Bronchial epithelial cell (primary cell): ENCODE results near the gene IQCE. TPM values are rescaled to one million over a fixed set of nuclear protein-coding genes. Genes with fewer than 3 reads are reported as not detected.
A peak's percentile ranks its signal among the peaks of the same experiment; 100 is the strongest.
"Not testable (repeated sequence)": the region's sequence is repeated elsewhere in the genome, so short reads cannot be mapped to it uniquely, and the experiment has no call there.

ENCODE experiments used
- DNase-seq: peaks from one replicate; pipeline ENCODE4 v3.0.0-alpha.2; 2010; ENCODE audit warnings: low read depth
- FAIRE-seq: peaks from 2 replicates; lab custom pipeline; 2011; peaks lifted over from hg19 to GRCh38; lab: Jason Lieb, UNC
- H3K27me3 ChIP-seq: 2 replicates; pipeline ENCODE4 v1.5.1; 2011; ENCODE audit warnings: low read length; ENCODE audit not compliant: control insufficient read depth, insufficient read depth
- H3K36me3 ChIP-seq: 2 replicates; pipeline ENCODE4 v1.5.1; 2011; ENCODE audit warnings: low read length; ENCODE audit not compliant: control insufficient read depth, insufficient read depth
- H3K4me3 ChIP-seq: 2 replicates; pipeline ENCODE4 v1.5.1; 2011; ENCODE audit warnings: mild to moderate bottlenecking, low read depth, low read length, control low read depth
- CTCF ChIP-seq: IDR thresholded peaks from 2 replicates; pipeline ENCODE4 v1.5.1; 2011; ENCODE audit warnings: mild to moderate bottlenecking, moderate library complexity, low read length, control low read depth, inconsistent platforms; ENCODE audit not compliant: insufficient read depth, severe bottlenecking
- total RNA-seq: library from RNA; depleted of rRNA; stranded (reverse); fragments of >200 nt; gene quantifications from 2 replicates; pipeline ENCODE4 v1.2.1, GENCODE V29; 2014

The IQCE gene
- total RNA-seq, 1 donor from 2014 or later, result 6.3 TPM

DNA sequence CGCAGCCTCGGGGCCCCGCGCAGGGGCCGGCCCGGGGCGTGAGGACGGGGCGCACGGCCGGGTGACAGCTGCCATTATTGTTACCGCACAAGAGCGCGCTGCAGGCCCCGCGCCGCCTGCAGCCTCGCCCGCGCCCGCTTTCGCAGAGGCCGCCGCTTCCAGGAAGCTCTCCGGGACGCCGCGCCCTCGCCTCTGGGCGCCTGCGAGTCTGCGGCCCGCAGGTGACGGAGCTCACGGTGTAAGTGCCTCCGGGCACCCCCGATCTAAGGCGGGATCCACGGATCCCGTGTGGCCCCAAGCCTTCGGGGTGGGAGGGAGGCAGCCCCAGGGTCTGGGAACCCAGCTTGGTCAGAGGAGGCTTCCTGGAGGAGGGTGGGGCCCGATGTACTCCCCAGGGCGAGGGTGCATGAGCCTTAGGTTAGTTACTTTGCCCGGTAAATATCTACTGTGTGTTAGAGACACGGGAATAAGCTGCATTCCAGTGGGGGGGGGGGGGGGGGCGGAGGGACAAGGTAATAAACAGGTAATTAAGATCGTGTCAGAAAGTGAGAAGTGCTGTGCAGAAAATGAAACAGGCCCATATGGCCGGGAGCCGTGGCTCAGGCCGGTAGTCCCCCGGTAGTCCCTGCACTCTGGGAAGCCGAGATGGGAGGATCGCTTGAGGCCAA, 638 bp downstream of the IQCE start:
- H3K27me3 ChIP-seq, result no peaks in the 10 kb centered on the region
- TF ChIP-seq CTCF, result no peak
- FAIRE-seq (no peak), DNase-seq (no peak)
- no peaks in the 10 kb centered on the region for H3K36me3 ChIP-seq
- peak overlapping the region; percentile 71 for H3K4me3 ChIP-seq

DNA sequence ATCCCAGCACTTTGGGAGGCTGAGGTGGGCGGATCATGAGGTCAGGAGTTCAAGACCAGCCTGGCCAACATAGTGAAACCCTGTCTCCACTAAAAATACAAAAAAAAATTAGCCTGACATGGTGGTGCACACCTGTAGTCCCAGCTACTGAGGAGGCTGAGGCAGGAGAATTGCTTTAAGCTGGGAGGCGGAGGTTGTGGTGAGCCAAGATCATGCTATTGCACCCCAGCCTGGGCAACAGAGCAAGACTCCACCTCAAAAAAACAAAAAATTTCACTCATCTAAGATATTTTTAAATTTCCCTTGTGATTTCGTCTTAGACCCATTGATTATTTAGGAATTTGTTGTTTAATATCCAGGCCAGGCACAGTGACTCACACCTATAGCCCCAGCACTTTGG, 5.2 kb downstream of the IQCE start:
- FAIRE-seq, result not testable (repeated sequence)

DNA sequence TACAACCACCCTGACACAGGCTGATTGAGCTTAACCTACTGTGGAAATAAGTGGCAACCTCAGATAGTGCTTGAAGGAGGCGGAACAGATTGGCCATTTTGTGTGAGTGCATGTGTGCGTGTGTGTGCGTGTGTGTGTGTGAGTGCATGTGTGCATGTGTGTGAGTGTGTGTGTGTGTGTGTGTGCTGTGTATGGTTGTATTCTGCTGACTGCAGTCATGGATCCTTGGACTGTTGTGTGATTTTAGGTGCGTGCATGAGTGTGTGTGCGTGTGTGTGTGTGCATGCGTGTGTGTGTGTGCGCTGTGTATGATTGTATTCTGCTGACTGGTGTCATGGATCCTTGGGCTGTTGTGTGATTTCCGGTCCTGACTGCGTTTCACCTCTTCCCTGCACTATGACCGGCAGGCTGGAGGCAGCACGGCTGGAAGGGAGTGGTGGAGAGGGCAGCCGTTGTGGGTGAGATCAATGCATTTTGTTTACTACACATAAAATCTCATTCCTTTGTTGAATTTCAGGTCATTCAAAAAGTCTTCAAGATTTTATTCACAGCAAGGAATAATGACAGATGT, 6.3 kb downstream of the IQCE start:
- H3K27me3 ChIP-seq, result no peaks in the 10 kb centered on the region
- no peak for TF ChIP-seq CTCF
- H3K4me3 ChIP-seq, result no peak overlapping the region
- peak; percentile 60 for FAIRE-seq
- no peaks in the 10 kb centered on the region for H3K36me3 ChIP-seq
- DNase-seq, result no peak

More for the DNA sequence above, 5.2 kb downstream of the IQCE start:
- H3K4me3 ChIP-seq, H3K36me3 ChIP-seq, H3K27me3 ChIP-seq, DNase-seq: not testable (repeated sequence)

DNA sequence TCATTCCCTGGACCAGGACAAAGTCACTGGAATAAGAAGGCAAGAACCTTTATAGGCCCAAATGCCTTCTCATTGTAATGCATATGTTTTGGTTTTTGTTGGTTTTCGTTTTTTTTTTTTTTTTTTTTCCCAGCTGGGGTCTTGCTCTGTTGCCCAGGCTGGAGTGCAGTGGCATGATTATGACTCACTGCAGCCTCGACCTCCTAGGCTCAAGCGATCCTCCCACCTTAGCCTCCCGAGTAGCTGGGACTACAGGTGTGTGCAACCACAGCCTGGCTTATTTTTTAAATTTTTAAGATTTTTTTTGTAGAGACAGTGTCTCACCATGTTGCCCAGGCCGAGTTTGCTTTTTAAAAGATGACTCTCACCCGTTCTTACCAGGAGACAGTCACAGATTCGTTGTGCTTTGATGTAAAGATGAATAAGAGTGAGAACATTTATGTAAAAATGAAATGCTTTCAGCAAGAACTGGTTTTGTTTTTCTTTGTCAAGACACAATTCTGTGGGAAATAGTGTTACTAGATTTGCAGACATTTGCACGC, 7.6 kb downstream of the IQCE start:
- no peaks in the 10 kb centered on the region for H3K27me3 ChIP-seq
- TF ChIP-seq CTCF, result no peak
- no peaks in the 10 kb centered on the region for H3K36me3 ChIP-seq
- FAIRE-seq (no peak), DNase-seq (no peak)
- no peak overlapping the region for H3K4me3 ChIP-seq

GRCh38 chr7:2566890-2567678, 8.3 kb downstream of the IQCE start:
- DNase-seq (no peak), FAIRE-seq (no peak)
- no peaks in the 10 kb centered on the region for H3K36me3 ChIP-seq
- no peaks in the 10 kb centered on the region for H3K27me3 ChIP-seq
- no peak for TF ChIP-seq CTCF
- no peak overlapping the region for H3K4me3 ChIP-seq

DNA sequence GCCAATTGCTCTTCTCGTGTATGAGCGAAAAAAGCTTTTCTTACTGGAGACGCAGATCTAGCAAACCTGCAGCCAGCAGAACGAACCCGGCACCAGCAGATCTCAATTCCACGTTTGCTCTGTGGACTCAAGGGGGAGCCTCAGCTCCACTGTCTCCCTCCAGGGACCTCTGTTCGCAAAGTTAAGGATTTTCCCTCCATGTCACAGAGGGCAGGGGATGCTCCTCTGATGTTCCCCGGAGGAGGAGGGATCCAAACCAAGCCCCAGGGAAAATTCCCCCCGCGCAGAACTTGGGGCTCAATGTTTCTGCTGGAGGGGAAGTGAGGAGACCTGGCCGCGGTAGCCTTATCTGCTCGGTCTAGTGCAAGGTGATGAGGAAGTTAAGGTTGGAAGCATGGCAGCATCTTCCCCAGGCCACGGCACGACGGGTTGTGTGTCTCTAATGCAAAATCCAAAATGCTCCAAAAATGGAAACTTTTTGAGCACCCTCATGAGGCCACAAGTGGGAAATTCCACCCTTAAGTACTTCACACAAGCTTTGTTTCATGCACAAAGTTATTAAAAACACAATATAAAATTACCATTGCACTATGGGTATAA, 9.0 kb downstream of the IQCE start:
- H3K27me3 ChIP-seq, result no peaks in the 10 kb centered on the region
- peak; percentile 9 for DNase-seq
- no peak overlapping the region for H3K4me3 ChIP-seq
- no peaks in the 10 kb centered on the region for H3K36me3 ChIP-seq
- peak; percentile 34 for TF ChIP-seq CTCF
- FAIRE-seq, result no peak
